ENCODE data around the gene ELOVL5. TPM values are rescaled to one million over a fixed set of nuclear protein-coding genes. Genes with fewer than 3 reads are reported as not detected.
A peak's percentile ranks its signal among the peaks of the same experiment; 100 is the strongest.

ELOVL5 gene
- total RNA-seq, 4 donors from 2014 or later, result 55.2 to 80.2 (median 64.8) TPM

DNA sequence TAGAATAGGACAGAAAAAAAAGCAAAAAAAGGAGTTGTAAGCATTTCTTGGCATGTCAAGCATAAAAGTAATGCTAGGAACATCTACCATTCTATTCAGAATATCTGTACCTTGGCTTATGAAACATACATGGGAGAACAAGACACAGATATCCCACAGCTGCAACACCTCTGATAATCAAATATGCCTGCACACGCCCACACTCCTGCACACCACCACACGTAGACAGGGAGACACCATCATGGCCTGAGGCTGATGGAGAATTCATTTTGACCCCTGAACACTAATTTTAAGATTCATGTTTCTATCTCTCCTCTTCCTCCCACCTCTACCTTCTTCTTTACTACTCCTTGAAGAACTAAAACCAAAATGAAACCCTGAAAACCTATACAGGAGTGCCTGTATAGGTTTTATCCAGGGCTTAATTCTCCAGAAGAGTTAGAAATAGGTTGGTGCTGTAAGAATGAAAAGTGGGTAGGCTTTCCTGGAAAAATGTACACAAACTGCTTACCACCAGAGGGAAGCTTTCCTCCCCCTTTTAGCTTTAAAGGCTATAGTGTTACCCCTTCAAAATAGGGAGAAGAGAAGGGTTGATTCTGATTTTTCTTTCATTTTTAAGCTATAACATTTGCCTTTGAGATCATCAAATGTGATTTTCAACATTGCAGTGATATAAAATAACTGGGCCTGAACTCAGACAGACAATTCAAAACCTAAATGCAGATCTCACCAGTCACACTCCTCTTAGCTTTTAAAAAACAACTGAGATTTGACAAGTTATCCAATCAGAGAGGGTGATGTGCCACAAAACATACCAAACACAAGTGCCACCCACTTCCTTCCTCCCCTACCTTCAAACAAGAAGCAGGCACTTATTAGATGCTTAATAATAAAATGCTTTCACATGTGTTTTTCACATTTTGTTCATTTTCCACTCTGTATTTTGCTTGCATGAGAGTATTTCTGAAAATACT, 57.9 kb downstream of the ELOVL5 start:
- Histone ChIP-seq H3K4me1 (peaks cover 0 to 4% (median 0%) of the 10 kb centered on the region in 4 donors), H3K27me3 (no peaks in the 10 kb centered on the region), H3K36me3 (peaks cover 0 to 45% (median 16%) of the 10 kb centered on the region in 4 donors), H3K27ac (replicated peaks in 1 of 4) (no peak overlapping the region), H3K4me3 (no peak overlapping the region), H3K9me3 (no peaks in the 10 kb centered on the region)
- intact Hi-C loops (cut with DNase I), result no loop called here
- WGBS, result 63% methylated on average over 2 of the region's 2 CpGs
- DNase-seq (ENCODE audit: extremely low spot score), result no peak
- TF ChIP-seq EP300 (IDR thresholded peaks at IDR 0.05), result no peak
- no peak for TF ChIP-seq POLR2AphosphoS5 (IDR thresholded peaks at IDR 0.05)
- TF ChIP-seq, protein P1, sequence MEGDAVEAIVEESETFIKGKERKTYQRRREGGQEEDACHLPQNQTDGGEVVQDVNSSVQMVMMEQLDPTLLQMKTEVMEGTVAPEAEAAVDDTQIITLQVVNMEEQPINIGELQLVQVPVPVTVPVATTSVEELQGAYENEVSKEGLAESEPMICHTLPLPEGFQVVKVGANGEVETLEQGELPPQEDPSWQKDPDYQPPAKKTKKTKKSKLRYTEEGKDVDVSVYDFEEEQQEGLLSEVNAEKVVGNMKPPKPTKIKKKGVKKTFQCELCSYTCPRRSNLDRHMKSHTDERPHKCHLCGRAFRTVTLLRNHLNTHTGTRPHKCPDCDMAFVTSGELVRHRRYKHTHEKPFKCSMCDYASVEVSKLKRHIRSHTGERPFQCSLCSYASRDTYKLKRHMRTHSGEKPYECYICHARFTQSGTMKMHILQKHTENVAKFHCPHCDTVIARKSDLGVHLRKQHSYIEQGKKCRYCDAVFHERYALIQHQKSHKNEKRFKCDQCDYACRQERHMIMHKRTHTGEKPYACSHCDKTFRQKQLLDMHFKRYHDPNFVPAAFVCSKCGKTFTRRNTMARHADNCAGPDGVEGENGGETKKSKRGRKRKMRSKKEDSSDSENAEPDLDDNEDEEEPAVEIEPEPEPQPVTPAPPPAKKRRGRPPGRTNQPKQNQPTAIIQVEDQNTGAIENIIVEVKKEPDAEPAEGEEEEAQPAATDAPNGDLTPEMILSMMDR (IDR thresholded peaks at IDR 0.05), result no peak
- TF ChIP-seq POLR2A (IDR thresholded peaks at IDR 0.05; ENCODE audit: low read depth), result no peak

DNA sequence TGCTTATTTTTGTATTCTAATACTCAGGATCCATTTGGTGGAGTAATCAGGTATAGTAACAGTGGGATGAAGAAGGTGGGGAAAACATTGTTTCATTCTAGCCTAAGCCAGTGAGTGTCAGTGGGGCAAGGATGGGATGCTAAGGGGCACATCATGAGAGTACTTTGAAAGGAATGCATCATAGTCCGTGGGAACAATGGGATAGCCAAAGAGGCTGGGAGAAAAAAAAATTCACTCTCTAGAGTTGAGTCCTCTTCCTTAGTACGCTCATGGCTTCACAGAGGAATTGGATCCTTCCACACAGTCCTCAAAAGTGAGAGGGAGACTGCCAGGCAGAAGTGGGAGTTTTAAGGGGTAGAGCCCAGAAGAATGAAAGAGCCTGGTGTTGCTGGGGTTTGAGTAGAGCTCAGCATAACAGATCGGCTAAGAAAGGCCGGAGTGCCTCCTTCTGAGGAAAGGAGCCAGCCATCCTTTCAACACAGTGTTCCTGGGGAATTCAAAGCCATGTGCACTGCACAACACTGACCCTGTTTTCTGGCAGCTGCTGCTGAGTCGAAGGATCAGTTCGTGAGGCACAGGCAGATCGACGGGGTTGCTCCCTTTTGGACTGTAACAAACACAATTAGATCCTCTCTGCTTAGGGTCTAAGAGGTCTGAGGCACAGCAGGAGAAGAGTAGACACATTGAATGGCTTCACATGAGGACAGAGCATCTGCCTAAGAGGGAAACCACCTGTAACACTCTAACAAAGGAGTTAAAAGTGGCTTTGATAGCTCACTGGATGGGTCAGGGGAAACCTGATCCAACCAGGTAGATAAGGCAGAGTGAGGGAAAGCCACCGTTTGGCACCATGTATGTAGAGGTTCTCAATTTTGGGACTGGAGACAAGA, 61.2 kb downstream of the ELOVL5 start:
- H3K27me3 ChIP-seq, result no peaks in the 10 kb centered on the region
- WGBS, result 57% methylated on average over 9 of the region's 9 CpGs
- H3K36me3 ChIP-seq, result peaks cover 0 to 24% (median 13%) of the 10 kb centered on the region in 4 donors
- H3K9me3 ChIP-seq, result no peaks in the 10 kb centered on the region
- TF ChIP-seq, protein P1 (IDR thresholded peaks at IDR 0.05), result no peak
- TF ChIP-seq POLR2AphosphoS5 (IDR thresholded peaks at IDR 0.05) (no peak), EP300 (IDR thresholded peaks at IDR 0.05) (no peak), POLR2A (IDR thresholded peaks at IDR 0.05; ENCODE audit: low read depth) (no peak)
- intact Hi-C loops (cut with DNase I), result no loop called here
- peaks cover 4 to 7% (median 6%) of the 10 kb centered on the region in 4 donors for H3K4me1 ChIP-seq
- H3K4me3 ChIP-seq, result no peak overlapping the region
- H3K27ac ChIP-seq (replicated peaks in 1 of 4), result peak overlapping the region in 1 of 4 donors; percentile 8
- DNase-seq (ENCODE audit: extremely low spot score), result no peak

DNA sequence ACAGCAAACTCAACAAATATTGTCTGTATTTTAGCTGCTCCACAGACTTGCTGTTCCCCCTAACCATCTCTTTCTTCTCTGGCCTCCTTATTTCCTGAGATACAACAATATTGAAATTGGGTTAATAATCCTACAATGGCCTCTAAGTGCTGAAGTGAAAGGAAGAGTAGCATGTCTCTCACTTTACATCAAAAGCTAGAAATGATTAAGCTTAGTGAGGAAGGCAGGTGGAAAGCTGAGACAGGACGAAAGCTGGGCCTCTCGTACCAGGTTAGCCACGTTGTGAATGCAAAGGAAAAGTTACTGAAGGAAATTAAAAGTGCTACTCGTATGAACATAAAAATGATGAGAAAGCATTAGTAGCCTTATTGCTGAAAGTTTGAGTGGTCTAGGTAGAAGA, 63.8 kb downstream of the ELOVL5 start:
- 84% methylated on average over 4 of the region's 4 CpGs for WGBS
- intact Hi-C loops (cut with DNase I), result no loop called here

DNA sequence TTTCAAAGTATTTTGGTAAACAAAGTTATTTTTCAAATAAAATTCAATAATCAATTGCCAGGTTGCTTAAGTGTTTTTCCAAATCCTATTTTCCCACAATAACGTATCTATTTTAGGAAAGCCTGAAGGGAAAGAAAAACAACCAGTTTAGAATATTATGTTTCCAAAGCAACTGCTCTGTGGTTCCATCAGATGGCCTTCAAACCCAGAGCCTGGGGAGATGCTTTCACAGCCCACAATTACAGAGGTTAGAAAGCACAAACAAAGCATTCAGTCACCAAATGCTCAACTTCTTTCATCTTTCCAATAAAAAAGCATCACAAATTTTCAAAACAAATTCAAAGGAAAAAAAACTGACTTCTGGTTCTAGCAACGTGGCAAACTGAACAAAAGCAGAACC, 66.0 kb downstream of the ELOVL5 start:
- H3K27ac ChIP-seq (replicated peaks in 1 of 4), result peak overlapping the region in 2 of 4 donors; percentile 27 to 53
- H3K9me3 ChIP-seq, result no peaks in the 10 kb centered on the region
- no peak overlapping the region for H3K4me3 ChIP-seq
- no peak for DNase-seq (ENCODE audit: extremely low spot score)
- H3K27me3 ChIP-seq, result no peaks in the 10 kb centered on the region
- intact Hi-C loops (cut with DNase I), result no loop called here
- H3K36me3 ChIP-seq, result peaks cover 0 to 8% (median 3%) of the 10 kb centered on the region in 4 donors
- peaks cover 14 to 23% (median 19%) of the 10 kb centered on the region in 4 donors for H3K4me1 ChIP-seq
- TF ChIP-seq POLR2AphosphoS5 (IDR thresholded peaks at IDR 0.05) (no peak), EP300 (IDR thresholded peaks at IDR 0.05) (no peak)
- 36% methylated on average over 2 of the region's 2 CpGs for WGBS

More for the DNA sequence above, 63.8 kb downstream of the ELOVL5 start:
- Histone ChIP-seq H3K27ac (replicated peaks in 1 of 4) (no peak overlapping the region), H3K4me3 (no peak overlapping the region), H3K4me1 (peaks cover 17 to 23% (median 20%) of the 10 kb centered on the region in 4 donors), H3K27me3 (no peaks in the 10 kb centered on the region), H3K36me3 (peaks cover 0 to 13% (median 8%) of the 10 kb centered on the region in 4 donors), H3K9me3 (no peaks in the 10 kb centered on the region)
- TF ChIP-seq EP300 (IDR thresholded peaks at IDR 0.05) (no peak), POLR2A (IDR thresholded peaks at IDR 0.05; ENCODE audit: low read depth) (no peak)
- TF ChIP-seq, protein P1 (IDR thresholded peaks at IDR 0.05), result no peak
- no peak for DNase-seq (ENCODE audit: extremely low spot score)

All from esophagus muscularis mucosa (tissue), 4 donors.